MCF 10A (cell line): Measurements from ENCODE around the gene TPSB2. TPM values are rescaled to one million over a fixed set of nuclear protein-coding genes. Genes with fewer than 3 reads are reported as not detected.
"Not testable (repeated sequence)": the region's sequence is repeated elsewhere in the genome, so short reads cannot be mapped to it uniquely, and the experiment has no call there.

Experiments
- BruUV-seq: library from RNA; stranded (reverse); fragments of 400-500 nt; replicated peaks from 2 replicates; lab custom pipeline; 2021; lab: Mats Ljungman, UMichigan
- CTCF ChIA-PET: fragments of 300-600 bp; sonication (Branson Sonifier 250); formaldehyde crosslinking; extraction: SDS; loops from one replicate; lab custom pipeline; 2021; ENCODE audit warnings: antibody characterized with exemption, inconsistent platforms; lab: Yijun Ruan, JAX
- POLR2A ChIA-PET: fragments of 300-600, 350-650 bp; sonication (Branson Sonifier 250); formaldehyde crosslinking; extraction: SDS; loops from one replicate; lab custom pipeline; 2020; ENCODE audit warnings: antibody characterized with exemption, inconsistent platforms; lab: Yijun Ruan, JAX
- DNase-seq: peaks from one replicate; pipeline ENCODE4 v3.0.0-alpha.2; 2018; ENCODE audit not compliant: unreplicated experiment
- H3K27ac Mint-ChIP-seq: one replicate; pipeline ENCODE4 v1.8.0; 2022; ENCODE audit warnings: mild to moderate bottlenecking, low read depth, mixed read lengths; ENCODE audit not compliant: unreplicated experiment
- H3K27me3 Mint-ChIP-seq: one replicate; pipeline ENCODE4 v1.8.0; 2022; ENCODE audit warnings: mixed read lengths; ENCODE audit not compliant: insufficient read depth, unreplicated experiment
- H3K36me3 Mint-ChIP-seq: one replicate; pipeline ENCODE4 v1.8.0; 2022; ENCODE audit warnings: mild to moderate bottlenecking, moderate library complexity, mixed read lengths; ENCODE audit not compliant: insufficient read depth, unreplicated experiment
- H3K4me1 Mint-ChIP-seq: one replicate; pipeline ENCODE4 v1.8.0; 2022; ENCODE audit warnings: mixed read lengths; ENCODE audit not compliant: insufficient read depth, unreplicated experiment
- H3K4me3 Mint-ChIP-seq: one replicate; pipeline ENCODE4 v1.8.0; 2022; ENCODE audit warnings: mild to moderate bottlenecking, moderate library complexity, mixed read lengths; ENCODE audit not compliant: unreplicated experiment
- H3K9me3 Mint-ChIP-seq: one replicate; pipeline ENCODE4 v1.8.0; 2022; ENCODE audit warnings: mixed read lengths; ENCODE audit not compliant: unreplicated experiment
- CTCF ChIP-seq: fragments of 200-600 bp; IDR thresholded peaks from one replicate; pipeline ENCODE4 v1.8.0; 2022; ENCODE audit warnings: antibody characterized with exemption, mild to moderate bottlenecking; ENCODE audit not compliant: unreplicated experiment
- intact Hi-C: fragments of 100-400 bp; cut with micrococcal nuclease; formaldehyde crosslinking; loops from 2 replicates; pipeline ENCODE4 v1.14.1; 2022
- total RNA-seq: library from RNA; stranded (reverse); gene quantifications from 2 replicates; pipeline ENCODE4 v1.2.3, GENCODE V29; 2022

The TPSB2 gene
- total RNA-seq, 1 experiment from 2014 or later: not detected

- no TSS peak for BruUV-seq
- CTCF ChIA-PET: no interaction called here
- H3K4me3 Mint-ChIP-seq: no peak overlapping the region
- POLR2A ChIA-PET: no interaction called here
- H3K27me3 Mint-ChIP-seq: no peaks in the 10 kb centered on the region
- H3K4me1 Mint-ChIP-seq: no peaks in the 10 kb centered on the region
- intact Hi-C loops: no loop called here
- H3K27ac Mint-ChIP-seq: no peak overlapping the region
- H3K9me3 Mint-ChIP-seq: peaks cover 8% of the 10 kb centered on the region
- H3K36me3 Mint-ChIP-seq: no peaks in the 10 kb centered on the region
- no peak for DNase-seq
- no peak for TF ChIP-seq CTCF
Measured at GRCh38 chr16:1199347-1200013, 30.5 kb downstream of the TPSB2 start.

- POLR2A ChIA-PET, H3K27ac Mint-ChIP-seq, H3K27me3 Mint-ChIP-seq, H3K9me3 Mint-ChIP-seq, BruUV-seq, DNase-seq, H3K4me3 Mint-ChIP-seq, CTCF ChIA-PET, intact Hi-C loops, H3K4me1 Mint-ChIP-seq, H3K36me3 Mint-ChIP-seq: not testable (repeated sequence)
Measured at GRCh38 chr16:1198671-1199346, 31.2 kb downstream of the TPSB2 start.

GRCh38 chr16:1198194-1198593, 31.8 kb downstream of the TPSB2 start:
- no TSS peak for BruUV-seq
- no peak for DNase-seq
- Mint-ChIP-seq H3K9me3 (peaks cover 8% of the 10 kb centered on the region), H3K27me3 (no peaks in the 10 kb centered on the region), H3K27ac (no peak overlapping the region), H3K4me1 (no peaks in the 10 kb centered on the region), H3K4me3 (no peak overlapping the region), H3K36me3 (no peaks in the 10 kb centered on the region)
- no peak for TF ChIP-seq CTCF
- intact Hi-C loops: no loop called here
- ChIA-PET CTCF (no interaction called here), POLR2A (no interaction called here)

- ChIA-PET CTCF (no interaction called here), POLR2A (no interaction called here)
- no peak overlapping the region for H3K4me3 Mint-ChIP-seq
- DNase-seq: no peak
- H3K27me3 Mint-ChIP-seq: no peaks in the 10 kb centered on the region
- intact Hi-C loops: no loop called here
- H3K9me3 Mint-ChIP-seq: peaks cover 8% of the 10 kb centered on the region
- H3K27ac Mint-ChIP-seq: no peak overlapping the region
- no peaks in the 10 kb centered on the region for H3K36me3 Mint-ChIP-seq
- no peak for TF ChIP-seq CTCF
- BruUV-seq: no TSS peak
- H3K4me1 Mint-ChIP-seq: no peaks in the 10 kb centered on the region
Measured at GRCh38 chr16:1197237-1197866, 32.6 kb downstream of the TPSB2 start.
